ENCODE data around the gene LAX1.
A peak's percentile ranks its signal among the peaks of the same experiment; 100 is the strongest.

LAX1 gene

DNA sequence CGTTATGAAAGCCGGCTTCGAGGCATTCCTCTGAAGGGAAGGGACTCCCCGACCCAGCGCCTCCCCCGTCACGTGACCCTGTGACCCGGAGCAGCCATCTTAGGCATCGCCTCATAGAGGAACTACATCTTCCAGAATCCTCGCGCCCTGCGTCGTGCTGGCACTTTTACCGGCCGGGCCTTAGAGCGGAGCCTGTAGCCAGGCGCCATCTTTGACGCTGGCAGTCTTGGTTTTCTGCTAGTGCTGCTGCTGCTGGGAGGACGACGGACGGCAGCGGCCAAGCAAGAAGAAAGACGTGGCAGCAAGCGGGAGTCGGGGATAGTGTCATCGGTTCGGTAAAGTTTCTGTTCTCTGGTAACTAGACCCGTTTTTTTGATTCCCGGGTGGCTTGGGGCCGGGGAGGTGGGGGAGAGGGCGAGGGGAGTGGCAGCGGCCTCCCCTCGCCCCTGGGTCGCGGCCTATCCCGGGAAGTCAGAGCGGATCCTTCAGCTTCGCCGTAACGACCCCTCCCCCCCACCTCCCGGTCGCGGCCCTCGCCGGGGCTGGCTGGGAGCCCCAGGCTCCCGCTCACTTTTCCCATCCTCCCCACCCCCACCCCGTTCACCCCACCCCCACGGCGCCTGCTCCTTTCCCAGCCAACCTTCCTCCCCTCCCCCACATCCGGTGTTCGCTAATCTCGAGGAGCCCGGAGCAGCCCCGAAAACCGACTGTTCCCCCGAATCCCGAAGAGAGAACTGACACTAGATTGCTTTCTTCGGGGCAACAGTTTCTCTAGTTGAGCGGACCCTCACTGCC, 30.7 kb downstream of the LAX1 start, which contains the start of the genes ZBED6 and ZC3H11A:
ZBED6 (plus strand) TSS at position 183 of the 795 bp plus-strand sequence. CDS start 1,900 bp downstream, outside the sequence.
ZC3H11A (plus strand) TSS at position 183 of the 795 bp plus-strand sequence. CDS start 21,448 bp downstream, outside the sequence.
- TF ChIP-seq, protein P1, sequence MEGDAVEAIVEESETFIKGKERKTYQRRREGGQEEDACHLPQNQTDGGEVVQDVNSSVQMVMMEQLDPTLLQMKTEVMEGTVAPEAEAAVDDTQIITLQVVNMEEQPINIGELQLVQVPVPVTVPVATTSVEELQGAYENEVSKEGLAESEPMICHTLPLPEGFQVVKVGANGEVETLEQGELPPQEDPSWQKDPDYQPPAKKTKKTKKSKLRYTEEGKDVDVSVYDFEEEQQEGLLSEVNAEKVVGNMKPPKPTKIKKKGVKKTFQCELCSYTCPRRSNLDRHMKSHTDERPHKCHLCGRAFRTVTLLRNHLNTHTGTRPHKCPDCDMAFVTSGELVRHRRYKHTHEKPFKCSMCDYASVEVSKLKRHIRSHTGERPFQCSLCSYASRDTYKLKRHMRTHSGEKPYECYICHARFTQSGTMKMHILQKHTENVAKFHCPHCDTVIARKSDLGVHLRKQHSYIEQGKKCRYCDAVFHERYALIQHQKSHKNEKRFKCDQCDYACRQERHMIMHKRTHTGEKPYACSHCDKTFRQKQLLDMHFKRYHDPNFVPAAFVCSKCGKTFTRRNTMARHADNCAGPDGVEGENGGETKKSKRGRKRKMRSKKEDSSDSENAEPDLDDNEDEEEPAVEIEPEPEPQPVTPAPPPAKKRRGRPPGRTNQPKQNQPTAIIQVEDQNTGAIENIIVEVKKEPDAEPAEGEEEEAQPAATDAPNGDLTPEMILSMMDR (conservative IDR thresholded peaks at IDR 0.05; ENCODE audit: control insufficient read depth, insufficient read depth, low read depth, low read length) = no peak
- H3K4me3 ChIP-seq (ENCODE audit: control insufficient read depth, low read depth, low read length) = peak within 1 kb of the TSS; percentile 78
- peak; percentile 98 for DNase-seq (ENCODE audit: low read depth)

DNA sequence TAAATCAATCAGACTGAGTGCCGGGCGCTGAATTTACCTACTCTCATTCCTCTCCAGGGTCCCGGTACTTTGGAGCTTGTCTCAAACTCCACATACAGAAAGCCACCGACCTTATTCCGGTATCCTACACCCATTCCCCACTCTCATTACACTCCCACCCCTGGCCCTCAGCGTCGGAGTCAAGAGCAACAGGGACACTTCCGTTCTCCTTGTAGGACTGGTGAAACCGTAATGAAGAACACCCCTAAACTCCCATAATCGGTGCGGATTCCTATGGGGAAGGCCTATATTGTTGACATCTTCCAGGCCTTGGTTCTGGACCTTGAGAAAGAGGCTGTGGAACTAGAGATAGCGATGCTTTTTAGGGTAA, 31.2 kb downstream of the LAX1 start:
- DNase-seq (ENCODE audit: low read depth) = peak; percentile 33
- H3K4me3 ChIP-seq (ENCODE audit: control insufficient read depth, low read depth, low read length) = peak overlapping the region; percentile 78
- TF ChIP-seq, protein P1 (conservative IDR thresholded peaks at IDR 0.05; ENCODE audit: control insufficient read depth, insufficient read depth, low read depth, low read length) = no peak

DNA sequence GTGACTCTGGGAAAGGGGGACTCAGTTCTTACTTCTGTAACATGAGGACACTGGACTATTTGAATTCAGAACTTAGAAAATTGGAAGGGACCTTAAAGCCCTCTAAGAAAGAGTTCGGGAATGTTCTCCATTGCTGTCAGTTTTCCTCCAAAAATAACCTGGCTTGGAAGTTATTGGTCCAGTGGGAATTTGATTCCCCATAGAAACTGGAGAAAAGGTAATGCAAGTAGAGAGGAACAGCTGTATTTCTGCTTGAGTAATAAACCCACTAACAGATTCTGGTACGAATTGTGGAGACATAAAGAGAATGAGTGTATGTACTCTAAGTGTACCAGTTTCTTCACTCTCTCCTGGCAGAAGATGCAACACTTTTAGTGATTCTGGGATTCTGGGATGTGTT, 32.2 kb downstream of the LAX1 start:
- DNase-seq (ENCODE audit: low read depth) = peak; percentile 67
- TF ChIP-seq, protein P1 (conservative IDR thresholded peaks at IDR 0.05; ENCODE audit: control insufficient read depth, insufficient read depth, low read depth, low read length) = no peak
- peak overlapping the region; percentile 78 for H3K4me3 ChIP-seq (ENCODE audit: control insufficient read depth, low read depth, low read length)

DNA sequence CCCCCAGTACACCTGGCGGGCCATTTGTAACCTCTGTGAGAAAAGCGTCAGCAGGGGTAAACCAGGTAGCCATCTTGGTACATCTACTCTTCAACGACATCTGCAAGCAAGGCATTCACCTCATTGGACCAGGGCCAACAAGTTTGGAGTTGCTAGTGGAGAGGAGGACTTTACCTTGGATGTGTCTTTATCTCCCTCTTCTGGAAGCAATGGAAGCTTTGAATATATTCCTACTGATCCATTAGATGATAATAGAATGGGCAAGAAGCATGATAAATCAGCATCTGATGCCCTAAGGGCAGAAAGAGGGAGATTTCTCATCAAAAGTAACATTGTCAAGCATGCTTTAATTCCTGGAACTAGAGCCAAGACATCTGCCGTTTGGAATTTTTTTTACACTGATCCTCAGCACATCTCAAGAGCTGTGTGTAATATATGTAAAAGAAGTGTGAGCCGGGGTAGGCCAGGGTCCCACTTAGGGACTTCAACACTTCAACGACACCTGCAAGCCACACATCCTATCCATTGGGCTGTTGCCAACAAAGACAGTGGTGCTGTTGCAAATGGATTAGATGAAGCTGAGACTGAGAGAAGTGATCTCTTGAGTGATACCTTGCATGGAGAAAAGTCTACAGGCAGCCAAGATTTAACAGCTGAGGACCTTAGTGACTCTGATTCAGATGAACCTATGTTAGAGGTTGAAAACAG, 33.1 kb downstream of the LAX1 start:
- TF ChIP-seq, protein P1 (conservative IDR thresholded peaks at IDR 0.05; ENCODE audit: control insufficient read depth, insufficient read depth, low read depth, low read length) = no peak
- H3K4me3 ChIP-seq (ENCODE audit: control insufficient read depth, low read depth, low read length) = no peak overlapping the region
- no peak for DNase-seq (ENCODE audit: low read depth)

DNA sequence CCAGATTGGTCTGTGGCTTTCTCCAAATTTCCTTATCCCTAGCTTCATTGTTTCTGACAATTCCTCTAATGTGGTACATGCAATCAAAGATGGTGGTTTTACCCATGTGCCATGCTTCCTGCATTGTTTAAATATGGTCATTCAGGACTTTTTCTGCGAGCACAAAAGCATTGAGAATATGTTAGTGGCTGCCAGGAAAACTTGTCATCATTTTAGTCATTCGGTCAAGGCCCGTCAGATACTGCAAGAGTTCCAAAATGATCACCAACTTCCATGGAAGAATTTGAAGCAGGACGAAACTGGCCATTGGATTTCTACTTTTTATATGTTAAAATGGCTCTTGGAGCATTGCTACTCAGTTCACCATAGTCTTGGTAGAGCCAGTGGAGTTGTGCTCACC, 34.2 kb downstream of the LAX1 start:
- DNase-seq (ENCODE audit: low read depth) = peak; percentile 60
- H3K4me3 ChIP-seq (ENCODE audit: control insufficient read depth, low read depth, low read length) = no peak overlapping the region
- TF ChIP-seq, protein P1 (conservative IDR thresholded peaks at IDR 0.05; ENCODE audit: control insufficient read depth, insufficient read depth, low read depth, low read length) = no peak

DNA sequence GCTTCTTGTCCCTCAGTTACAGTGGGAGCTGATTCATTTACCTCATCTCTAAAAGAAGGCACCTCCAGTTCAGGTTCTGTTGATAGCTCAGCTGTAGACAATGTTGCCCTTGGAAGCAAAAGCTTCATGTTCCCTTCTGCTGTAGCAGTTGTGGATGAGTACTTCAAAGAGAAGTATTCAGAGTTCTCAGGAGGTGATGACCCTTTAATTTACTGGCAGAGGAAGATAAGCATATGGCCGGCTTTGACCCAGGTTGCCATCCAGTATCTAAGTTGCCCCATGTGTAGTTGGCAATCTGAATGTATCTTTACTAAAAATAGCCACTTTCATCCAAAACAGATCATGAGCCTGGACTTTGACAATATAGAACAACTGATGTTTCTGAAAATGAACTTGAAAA, 35.0 kb downstream of the LAX1 start:
- no peak for DNase-seq (ENCODE audit: low read depth)
- H3K4me3 ChIP-seq (ENCODE audit: control insufficient read depth, low read depth, low read length) = no peak overlapping the region

More for the DNA sequence above, 35.0 kb downstream of the LAX1 start:
- TF ChIP-seq, protein P1 (conservative IDR thresholded peaks at IDR 0.05; ENCODE audit: control insufficient read depth, insufficient read depth, low read depth, low read length) = no peak
